SW480 (cell line): ENCODE results near the gene ZNF771.
"Not testable (repeated sequence)": the region's sequence is repeated elsewhere in the genome, so short reads cannot be mapped to it uniquely, and the experiment has no call there.

Source experiments
- DNase-seq: peaks from one replicate; pipeline ENCODE4 v3.0.0-alpha.2; 2016; ENCODE audit warnings: low spot score

The ZNF771 gene

GRCh38 chr16:30434852-30435251 is 27.4 kb downstream of the ZNF771 start:
- DNase-seq = no peak

- DNase-seq = no peak
Observed at GRCh38 chr16:30437511-30438046, 30.2 kb downstream of the ZNF771 start.

- no peak for DNase-seq
Observed at GRCh38 chr16:30438835-30439234, 31.4 kb downstream of the ZNF771 start.

- no peak for DNase-seq
Observed at GRCh38 chr16:30439720-30440348, 32.4 kb downstream of the ZNF771 start.

- DNase-seq = no peak
Observed at GRCh38 chr16:30443631-30444030, 36.2 kb downstream of the ZNF771 start.

- DNase-seq = no peak
Observed at GRCh38 chr16:30444231-30445148, 37.1 kb downstream of the ZNF771 start.

- no peak for DNase-seq
Observed at GRCh38 chr16:30445149-30445407, 37.7 kb downstream of the ZNF771 start.

GRCh38 chr16:30445408-30446202 is 38.2 kb downstream of the ZNF771 start, which contains the start of gene SEPHS2:
TSS of gene SEPHS2 (minus strand) at chr16:30445874. CDS start at chr16:30445727, 147 bp downstream.
- peak; percentile 94 for DNase-seq

- no peak for DNase-seq
Observed at GRCh38 chr16:30446203-30446595, 38.8 kb downstream of the ZNF771 start.

GRCh38 chr16:30447512-30448226 is 40.3 kb downstream of the ZNF771 start:
- no peak for DNase-seq

- DNase-seq = no peak
Observed at GRCh38 chr16:30449116-30449435, 41.7 kb downstream of the ZNF771 start.

GRCh38 chr16:30452709-30453580 is 45.5 kb downstream of the ZNF771 start:
- DNase-seq = not testable (repeated sequence)

GRCh38 chr16:30456302-30456701 is 48.9 kb downstream of the ZNF771 start:
- DNase-seq = no peak

GRCh38 chr16:30457256-30457655 is 49.9 kb downstream of the ZNF771 start:
- no peak for DNase-seq

- DNase-seq = no peak
Observed at GRCh38 chr16:30457743-30458560, 50.5 kb downstream of the ZNF771 start.

- DNase-seq = peak; percentile 22
Observed at GRCh38 chr16:30458561-30459394, 51.4 kb downstream of the ZNF771 start.

GRCh38 chr16:30459456-30459855 is 52.0 kb downstream of the ZNF771 start:
- no peak for DNase-seq

- not testable (repeated sequence) for DNase-seq
Observed at GRCh38 chr16:30461426-30461825, 54.0 kb downstream of the ZNF771 start.

GRCh38 chr16:30464078-30464477 is 56.7 kb downstream of the ZNF771 start:
- no peak for DNase-seq
